TTC549 (cell line): Measurements from ENCODE around the gene COPS8.
A peak's percentile ranks its signal among the peaks of the same experiment; 100 is the strongest.

Experiments used
- FAIRE-seq: peaks from 2 replicates; lab custom pipeline; 2012; peaks lifted over from hg19 to GRCh38; lab: Jason Lieb, UNC

The COPS8 gene

GRCh38 chr2:237085248-237086221 lies at the start of gene COPS8:
TSS of gene COPS8 (plus strand) at chr2:237085889. CDS start at chr2:237085965, 76 bp downstream.
- FAIRE-seq, result peak; percentile 80

- FAIRE-seq, result no peak
Observed at GRCh38 chr2:237039301-237040031, 46.2 kb upstream of the COPS8 start.

- no peak for FAIRE-seq
Observed at GRCh38 chr2:237041231-237041630, 44.5 kb upstream of the COPS8 start.

- FAIRE-seq, result no peak
Observed at GRCh38 chr2:237042101-237042500, 43.6 kb upstream of the COPS8 start.

GRCh38 chr2:237043866-237044265 lies 41.8 kb upstream of the COPS8 start:
- FAIRE-seq, result no peak

- no peak for FAIRE-seq
Observed at GRCh38 chr2:237044281-237044680, 41.4 kb upstream of the COPS8 start.

GRCh38 chr2:237045449-237045848 lies 40.2 kb upstream of the COPS8 start:
- FAIRE-seq, result no peak

- no peak for FAIRE-seq
Observed at GRCh38 chr2:237048595-237048994, 37.1 kb upstream of the COPS8 start.

- FAIRE-seq, result no peak
Observed at GRCh38 chr2:237051861-237052260, 33.8 kb upstream of the COPS8 start.

GRCh38 chr2:237053066-237053465 lies 32.6 kb upstream of the COPS8 start:
- FAIRE-seq, result no peak

GRCh38 chr2:237055386-237056100 lies 30.1 kb upstream of the COPS8 start:
- no peak for FAIRE-seq

- no peak for FAIRE-seq
Observed at GRCh38 chr2:237056287-237056875, 29.3 kb upstream of the COPS8 start.

- FAIRE-seq, result no peak
Observed at GRCh38 chr2:237057107-237057506, 28.6 kb upstream of the COPS8 start.

GRCh38 chr2:237057893-237058300 lies 27.8 kb upstream of the COPS8 start:
- FAIRE-seq, result no peak

GRCh38 chr2:237058423-237058822 lies 27.3 kb upstream of the COPS8 start:
- FAIRE-seq, result no peak

- no peak for FAIRE-seq
Observed at GRCh38 chr2:237059155-237059875, 26.4 kb upstream of the COPS8 start.

- FAIRE-seq, result no peak
Observed at GRCh38 chr2:237060534-237061312, 25.0 kb upstream of the COPS8 start.

GRCh38 chr2:237061356-237061755 lies 24.3 kb upstream of the COPS8 start:
- FAIRE-seq, result no peak

GRCh38 chr2:237062585-237062984 lies 23.1 kb upstream of the COPS8 start:
- no peak for FAIRE-seq

GRCh38 chr2:237064203-237065070 lies 21.3 kb upstream of the COPS8 start:
- FAIRE-seq, result no peak
